H1 (cell line): ENCODE data around the gene NOL9. TPM values are rescaled to one million over a fixed set of nuclear protein-coding genes. Genes with fewer than 3 reads are reported as not detected.
A peak's percentile ranks its signal among the peaks of the same experiment; 100 is the strongest.

ENCODE experiments used
- CTCF ChIA-PET: fragments of 300-600 bp; sonication (Branson Sonifier 250); formaldehyde crosslinking; loops from one replicate; lab custom pipeline; 2021; ENCODE audit not compliant: partially characterized antibody; lab: Charles Lee
- POLR2A ChIA-PET: fragments of 300-600 bp; sonication (Branson Sonifier 250); formaldehyde crosslinking; loops from one replicate; lab custom pipeline; 2021; ENCODE audit warnings: inconsistent platforms; ENCODE audit not compliant: partially characterized antibody; lab: Charles Lee
- DNase-seq, 2 experiments: peaks; one replicate each; pipeline versions ENCODE4 v3.0.0 to v3.0.0-alpha.2; 2010 to 2022; ENCODE audit warnings: low spot score in 2 of 2, low read depth in 1 of 2, mixed read lengths in 1 of 2
- FAIRE-seq: peaks from 2 replicates; lab custom pipeline; 2011; peaks lifted over from hg19 to GRCh38; lab: Jason Lieb, UNC
- H2AFZ ChIP-seq: 2 replicates; pipeline ENCODE4 v1.8.1; 2012; ENCODE audit warnings: low read length, inconsistent platforms
- H2AK5ac ChIP-seq: 2 replicates; pipeline ENCODE4 v1.6.1; 2013; ENCODE audit warnings: low read depth, low read length
- H2BK120ac ChIP-seq: replicated peaks from 2 replicates; pipeline ENCODE3; 2013; ENCODE audit warnings: low read depth, low read length, inconsistent platforms
- H2BK12ac ChIP-seq: 2 replicates; pipeline ENCODE4 v1.6.1; 2013; ENCODE audit warnings: low read depth, low read length
- H2BK15ac ChIP-seq: 2 replicates; pipeline ENCODE4 v1.6.1; 2013; ENCODE audit warnings: low read length
- H2BK20ac ChIP-seq: 2 replicates; pipeline ENCODE4 v1.6.1; 2013; ENCODE audit warnings: low read length
- H2BK5ac ChIP-seq: 2 replicates; pipeline ENCODE4 v1.6.1; 2013; ENCODE audit warnings: low read depth, low read length
- H3K14ac ChIP-seq: 2 replicates; pipeline ENCODE4 v1.6.1; 2013; ENCODE audit warnings: inconsistent platforms; ENCODE audit not compliant: insufficient read length
- H3K18ac ChIP-seq: 2 replicates; pipeline ENCODE4 v1.6.1; 2013; ENCODE audit warnings: low read length; ENCODE audit errors: extremely low read depth
- H3K23ac ChIP-seq: 2 replicates; pipeline ENCODE4 v1.6.1; 2013; ENCODE audit warnings: inconsistent platforms; ENCODE audit not compliant: insufficient read length
- H3K23me2 ChIP-seq: 2 replicates; pipeline ENCODE4 v1.6.1; 2013; ENCODE audit warnings: low read depth, low read length
- H3K27ac ChIP-seq: 2 replicates; pipeline ENCODE4 v1.6.1; 2011; ENCODE audit warnings: low read depth, low read length, inconsistent platforms
- H3K27me3 ChIP-seq, 4 experiments: replicated peaks in 1 of 4; 1 replicate in 1 of 4; 2 replicates in 3 of 4; pipeline versions ENCODE4 v1.6.1 to v1.8.1; 2011 to 2013; ENCODE audit warnings: low read length in 3 of 4, mild to moderate bottlenecking in 3 of 4, inconsistent platforms in 2 of 4, mixed read lengths in 2 of 4, moderate library complexity in 1 of 4; ENCODE audit not compliant: control insufficient read depth in 3 of 4, insufficient read depth in 3 of 4; ENCODE audit errors: extremely low read depth in 1 of 4
- H3K36me3 ChIP-seq, 4 experiments: 2 replicates each; pipeline versions ENCODE4 v1.6.1 to v1.8.1; 2011 to 2013; ENCODE audit warnings: mild to moderate bottlenecking in 4 of 4, low read length in 3 of 4, moderate library complexity in 2 of 4, control low read depth in 1 of 4, inconsistent platforms in 1 of 4; ENCODE audit not compliant: insufficient read depth in 4 of 4, control insufficient read depth in 2 of 4
- H3K4ac ChIP-seq: replicated peaks from 2 replicates; pipeline ENCODE3; 2013; ENCODE audit warnings: low read length, low read depth, mixed read lengths, inconsistent platforms; ENCODE audit not compliant: insufficient read length
- H3K4me1 ChIP-seq, 4 experiments: replicated peaks in 1 of 4; 1 replicate in 1 of 4; 2 replicates in 3 of 4; pipeline versions ENCODE4 v1.6.1 to v1.8.1; 2011 to 2013; ENCODE audit warnings: low read length in 3 of 4, inconsistent platforms in 2 of 4, mixed read lengths in 1 of 4; ENCODE audit not compliant: insufficient read depth in 4 of 4, control insufficient read depth in 3 of 4
- H3K4me2 ChIP-seq, 2 experiments: 2 replicates each; pipeline versions ENCODE4 v1.6.1 to v1.8.1; 2011 to 2013; ENCODE audit warnings: low read depth in 2 of 2, low read length in 2 of 2, control low read depth in 1 of 2, inconsistent platforms in 1 of 2, mild to moderate bottlenecking in 1 of 2; ENCODE audit not compliant: insufficient read depth in 1 of 2
- H3K4me3 ChIP-seq, 4 experiments: fragments of 200-600, 300-600 bp in 1 of 4; sonication (generic), shearing (Covaris generic), sonication (Bioruptor Twin) in 1 of 4; 2 replicates each; pipeline versions ENCODE4 v1.5.1 to v1.8.1; 2011 to 2016; ENCODE audit warnings: low read length in 4 of 4, low read depth in 3 of 4, control low read depth in 2 of 4, inconsistent platforms in 2 of 4, mild to moderate bottlenecking in 2 of 4, mixed read lengths in 1 of 4, moderate library complexity in 1 of 4; ENCODE audit not compliant: insufficient read depth in 2 of 4; ENCODE audit errors: extremely low read depth in 1 of 4
- H3K56ac ChIP-seq: replicated peaks from 2 replicates; pipeline ENCODE3; 2013; ENCODE audit warnings: low read depth, mild to moderate bottlenecking, mixed read lengths, low read length, inconsistent platforms; ENCODE audit not compliant: insufficient read length
- H3K79me1 ChIP-seq: 2 replicates; pipeline ENCODE4 v1.6.1; 2013; ENCODE audit warnings: low read depth, low read length, control low read depth
- H3K79me2 ChIP-seq, 2 experiments: 2 replicates each; pipeline versions ENCODE4 v1.6.1 to v1.8.1; 2012 to 2013; ENCODE audit warnings: low read length in 2 of 2, mild to moderate bottlenecking in 2 of 2, inconsistent platforms in 1 of 2; ENCODE audit not compliant: insufficient read depth in 2 of 2, control insufficient read depth in 1 of 2
- H3K9ac ChIP-seq, 4 experiments: replicated peaks in 1 of 4; 1 replicate in 1 of 4; 2 replicates in 3 of 4; pipeline versions ENCODE4 v1.6.1 to v1.8.1; 2011 to 2013; ENCODE audit warnings: low read depth in 3 of 4, low read length in 3 of 4, control low read depth in 2 of 4, mild to moderate bottlenecking in 2 of 4, moderate library complexity in 2 of 4, inconsistent platforms in 1 of 4; ENCODE audit errors: extremely low read depth in 1 of 4
- H3K9me3 ChIP-seq, 2 experiments: 2 replicates each; pipeline versions ENCODE4 v1.6.1 to v1.8.1; 2012 to 2013; ENCODE audit warnings: mild to moderate bottlenecking in 2 of 2, moderate library complexity in 2 of 2, control low read depth in 1 of 2, inconsistent platforms in 1 of 2, low read depth in 1 of 2, low read length in 1 of 2, mixed read lengths in 1 of 2; ENCODE audit not compliant: insufficient read depth in 2 of 2
- H4K20me1 ChIP-seq, 2 experiments: replicated peaks in 1 of 2; 2 replicates each; pipeline versions ENCODE3 to v1.8.1; 2011 to 2013; ENCODE audit warnings: inconsistent platforms in 2 of 2, low read length in 2 of 2, mild to moderate bottlenecking in 1 of 2; ENCODE audit not compliant: insufficient read depth in 2 of 2, control insufficient read depth in 1 of 2
- H4K5ac ChIP-seq: 2 replicates; pipeline ENCODE4 v1.6.1; 2013; ENCODE audit warnings: low read length, low read depth, mixed read lengths, inconsistent platforms; ENCODE audit not compliant: insufficient read length
- H4K8ac ChIP-seq: 2 replicates; pipeline ENCODE4 v1.8.0; 2013; ENCODE audit warnings: mild to moderate bottlenecking, moderate library complexity, low read length, inconsistent platforms; ENCODE audit not compliant: insufficient read depth; ENCODE audit errors: extremely low read depth
- H4K91ac ChIP-seq: replicated peaks from 2 replicates; pipeline ENCODE3; 2013; ENCODE audit warnings: low read length, mixed read lengths, inconsistent platforms; ENCODE audit not compliant: insufficient read length
- ATF3 ChIP-seq: IDR thresholded peaks from 2 replicates; pipeline ENCODE4 v1.6.1; 2011; ENCODE audit warnings: low read depth, mild to moderate bottlenecking, low read length; ENCODE audit not compliant: insufficient read depth
- BRCA1 ChIP-seq: IDR thresholded peaks from 2 replicates; pipeline ENCODE4 v1.6.1; 2012; ENCODE audit warnings: low read depth, low read length, improper control_type of control experiment
- CBX8 ChIP-seq: fragments of 300-800, 300-1000 bp; sonication (generic); IDR thresholded peaks from 2 replicates; pipeline ENCODE4 v1.7.1; 2016; ENCODE audit warnings: low read depth, low read length, borderline replicate concordance
- CEBPB ChIP-seq: IDR thresholded peaks from 2 replicates; pipeline ENCODE4 v1.6.1; 2012; ENCODE audit warnings: low read depth, low read length
- MAX ChIP-seq: IDR thresholded peaks from 2 replicates; pipeline ENCODE4 v1.6.1; 2012; ENCODE audit warnings: inconsistent platforms
- PHF8 ChIP-seq: fragments of 200-600 bp; sonication (generic); conservative IDR thresholded peaks from 2 replicates; pipeline ENCODE4 v1.7.1; 2012; ENCODE audit warnings: low read depth, mild to moderate bottlenecking, inconsistent platforms, low read length, moderate library complexity
- RAD21 ChIP-seq, 2 experiments: IDR thresholded peaks in 1 of 2; conservative IDR thresholded peaks in 1 of 2; 2 replicates each; pipeline ENCODE4 v1.6.1; 2011; ENCODE audit warnings: low read depth in 2 of 2, low read length in 2 of 2, improper control_type of control experiment in 1 of 2, inconsistent platforms in 1 of 2, mild to moderate bottlenecking in 1 of 2, moderate library complexity in 1 of 2
- SP1 ChIP-seq: IDR thresholded peaks from 2 replicates; pipeline ENCODE4 v1.6.1; 2011; ENCODE audit warnings: low read depth, low read length
- TEAD4 ChIP-seq: IDR thresholded peaks from 2 replicates; pipeline ENCODE4 v1.6.1; 2012; ENCODE audit warnings: low read depth, low read length, inconsistent platforms, mixed read lengths
- USF2 ChIP-seq: IDR thresholded peaks from 2 replicates; pipeline ENCODE4 v1.6.1; 2011; ENCODE audit warnings: low read length, improper control_type of control experiment
- WGBS, 2 experiments: shearing (Covaris generic) in 1 of 2; methylation state at CpG; one replicate each; pipeline versions ENCODE4 v1.1.6 to v1.1.7; 2013 to 2015; ENCODE audit warnings: low lambda C conversion rate in 2 of 2, mixed read lengths in 2 of 2, inconsistent platforms in 1 of 2, low coverage in 1 of 2, missing lambda C conversion rate in 1 of 2; ENCODE audit not compliant: insufficient replicate concordance in 2 of 2, insufficient coverage in 1 of 2, insufficient read length in 1 of 2; ENCODE audit errors: extremely low coverage in 1 of 2, missing lambda C conversion rate in 1 of 2; 5-methylcytosine and 5-hydroxymethylcytosine counted together
- polyA plus RNA-seq, 7 experiments: library from polyadenylated mRNA; depleted of rRNA in 3 of 7; stranded (reverse) in 5 of 7; unstranded in 2 of 7; fragments of >200 nt in 5 of 7; fragments of 200-250 nt in 2 of 7; gene quantifications; 1 replicate in 5 of 7; 2 replicates in 1 of 7; 4 replicates in 1 of 7; pipeline versions ENCODE4 v1.2.1 to v1.2.3, GENCODE V29; 2011 to 2013; ENCODE audit warnings: missing spikeins in 2 of 7, mixed read lengths in 2 of 7
- total RNA-seq: library from RNA; stranded (reverse); fragmentation: NEBNext Ultra II Directional; extraction: Animal tissue kit (Norgen Biotek cat#: 25700); gene quantifications from 2 replicates; pipeline ENCODE4 v1.2.1, GENCODE V29; 2021

The NOL9 gene
- total and polyA plus RNA-seq, 2 of the 8 experiments (the other 6 are each of a cell fraction or from before 2014, with no cell fraction given), result 17.1 to 38.1 TPM

GRCh38 chr1:6523566-6523965, 30.7 kb downstream of the NOL9 start:
- no peak overlapping the region for H3K23ac ChIP-seq
- ChIA-PET POLR2A (interaction anchor here (1.2 to 2.8 kb wide), 7 partner anchors 11 to 44 kb away, joined by 3 to 9 read pairs (median 7); no protein-coding TSS in a partner anchor), CTCF (interaction anchor here (0.7 to 8.1 kb wide), 23 partner anchors 10 to 129 kb away, joined by 3 to 107 read pairs (median 4); partner anchors contain the start of genes NOL9, PLEKHG5, THAP3 and ZBTB48)
- no peak overlapping the region for H4K91ac ChIP-seq
- no peaks in the 10 kb centered on the region for H3K9me3 ChIP-seq
- peak in 1 of 2 experiments; percentile 29 for DNase-seq
- WGBS, 2 experiments, result 63% methylated on average over 5 of the region's 6 CpGs; no CpG with 5 or more reads in 1 of the 2 experiments
- FAIRE-seq, result peak; percentile 77
- H3K4me3 ChIP-seq, result no peak overlapping the region
- no peak overlapping the region; a peak in 1 of 7 replicates for H3K9ac ChIP-seq
- H2BK15ac ChIP-seq, result no peak overlapping the region
- no peak overlapping the region for H3K14ac ChIP-seq
- H2AFZ ChIP-seq, result no peak overlapping the region
- H2BK12ac ChIP-seq, result no peak overlapping the region
- no peak overlapping the region for H3K27ac ChIP-seq
- H3K4me2 ChIP-seq, result no peak overlapping the region
- H4K8ac ChIP-seq, result no peak overlapping the region
- H4K20me1 ChIP-seq, result peaks cover 3 to 5% of the 10 kb centered on the region in 2 experiments
- H2BK20ac ChIP-seq, result no peak overlapping the region
- H3K27me3 ChIP-seq, result no peaks in the 10 kb centered on the region
- no peak overlapping the region for H4K5ac ChIP-seq
- H3K18ac ChIP-seq, result no peak overlapping the region
- H3K4me1 ChIP-seq, result peaks cover 5 to 11% (median 7%) of the 10 kb centered on the region in 4 experiments
- H3K79me2 ChIP-seq, result no peaks in the 10 kb centered on the region
- H3K56ac ChIP-seq, result no peak overlapping the region
- H2BK120ac ChIP-seq, result no peak overlapping the region
- H2AK5ac ChIP-seq, result no peak overlapping the region
- no peak overlapping the region for H3K4ac ChIP-seq
- peaks cover 6 to 22% (median 21%) of the 10 kb centered on the region in 4 experiments; a peak in 6 of 8 replicates for H3K36me3 ChIP-seq
- no peaks in the 10 kb centered on the region for H3K23me2 ChIP-seq
- no peak overlapping the region for H2BK5ac ChIP-seq
- no peaks in the 10 kb centered on the region for H3K79me1 ChIP-seq
- TF ChIP-seq RAD21 (IDR thresholded peaks at IDR 0.05 in 1 of 2, conservative IDR thresholded peaks at IDR 0.05 in 1 of 2; ENCODE audit: low read depth in 2 of 2, low read length in 2 of 2) (peak; percentile 74 to 83), USF2 (peak; percentile 53; the same call in 1 of the 2 replicates), MAX (no peak), SP1 (no peak), CEBPB (no peak), TEAD4 (peak; percentile 86), BRCA1 (no peak), PHF8 (no peak), ATF3 (0 out of 2 replicates have a peak, but pooled peaks have one; percentile 41), CBX8 (no peak)
